Stomach smooth muscle (tissue), 2 donors: ENCODE measurements around the gene OR10Z1.

Experiments used
- H3K27ac ChIP-seq: one replicate; pipeline ENCODE4 v1.7.0; 2013; ENCODE audit warnings: mild to moderate bottlenecking, low read length, inconsistent platforms
- H3K27me3 ChIP-seq, 2 donors: one replicate each; pipeline ENCODE4 v1.7.0; 2013; ENCODE audit warnings: low read length in 2 of 2; ENCODE audit not compliant: insufficient read depth in 2 of 2, control insufficient read depth in 1 of 2
- H3K36me3 ChIP-seq, 2 donors: one replicate each; pipeline ENCODE4 v1.7.0; 2013; ENCODE audit warnings: low read length in 2 of 2; ENCODE audit not compliant: control insufficient read depth in 2 of 2, insufficient read depth in 2 of 2
- H3K4me1 ChIP-seq: one replicate; pipeline ENCODE4 v1.7.0; 2013; ENCODE audit warnings: low read length; ENCODE audit not compliant: control insufficient read depth, insufficient read depth
- H3K4me3 ChIP-seq, 2 donors: one replicate each; pipeline ENCODE4 v1.7.0; 2013; ENCODE audit warnings: low read length in 2 of 2
- H3K9ac ChIP-seq, 2 donors: one replicate each; pipeline ENCODE4 v1.7.0; 2013; ENCODE audit warnings: low read length in 2 of 2, mild to moderate bottlenecking in 1 of 2
- H3K9me3 ChIP-seq, 2 donors: one replicate each; pipeline ENCODE4 v1.7.0; 2013; ENCODE audit warnings: low read length in 2 of 2; ENCODE audit not compliant: control insufficient read depth in 2 of 2
- donor health status: healthy.
- donor health status: Pancreatic carcinoma.

The OR10Z1 gene

GRCh38 chr1:158607296-158607695, 2.2 kb downstream of the OR10Z1 start:
- no peaks in the 10 kb centered on the region for H3K36me3 ChIP-seq
- no peaks in the 10 kb centered on the region for H3K27me3 ChIP-seq
- no peak overlapping the region for H3K9ac ChIP-seq
- no peaks in the 10 kb centered on the region for H3K4me1 ChIP-seq
- no peak overlapping the region for H3K4me3 ChIP-seq
- H3K9me3 ChIP-seq, result no peaks in the 10 kb centered on the region
- no peak overlapping the region for H3K27ac ChIP-seq

- Histone ChIP-seq H3K27ac (no peak overlapping the region), H3K36me3 (no peaks in the 10 kb centered on the region), H3K9me3 (no peaks in the 10 kb centered on the region), H3K4me1 (no peaks in the 10 kb centered on the region), H3K4me3 (no peak overlapping the region), H3K27me3 (no peaks in the 10 kb centered on the region), H3K9ac (no peak overlapping the region)
Observed at GRCh38 chr1:158611916-158612315, 6.8 kb downstream of the OR10Z1 start.

- Histone ChIP-seq H3K27me3 (no peaks in the 10 kb centered on the region), H3K4me1 (no peaks in the 10 kb centered on the region), H3K9me3 (no peaks in the 10 kb centered on the region), H3K9ac (no peak overlapping the region), H3K4me3 (no peak overlapping the region), H3K36me3 (no peaks in the 10 kb centered on the region), H3K27ac (no peak overlapping the region)
Observed at GRCh38 chr1:158613764-158614163, 8.7 kb downstream of the OR10Z1 start.

- Histone ChIP-seq H3K4me3 (no peak overlapping the region), H3K36me3 (no peaks in the 10 kb centered on the region), H3K4me1 (no peaks in the 10 kb centered on the region), H3K27ac (no peak overlapping the region), H3K9ac (no peak overlapping the region), H3K9me3 (no peaks in the 10 kb centered on the region), H3K27me3 (no peaks in the 10 kb centered on the region)
Observed at GRCh38 chr1:158638146-158638545, 33.1 kb downstream of the OR10Z1 start.

- no peak overlapping the region for H3K27ac ChIP-seq
- no peak overlapping the region for H3K4me3 ChIP-seq
- H3K9ac ChIP-seq, result no peak overlapping the region
- no peaks in the 10 kb centered on the region for H3K27me3 ChIP-seq
- H3K36me3 ChIP-seq, result no peaks in the 10 kb centered on the region
- no peaks in the 10 kb centered on the region for H3K9me3 ChIP-seq
- no peaks in the 10 kb centered on the region for H3K4me1 ChIP-seq
Observed at GRCh38 chr1:158638904-158639303, 33.8 kb downstream of the OR10Z1 start.

GRCh38 chr1:158644449-158644848, 39.4 kb downstream of the OR10Z1 start:
- Histone ChIP-seq H3K4me1 (no peaks in the 10 kb centered on the region), H3K4me3 (no peak overlapping the region), H3K9ac (no peak overlapping the region), H3K27ac (no peak overlapping the region), H3K27me3 (no peaks in the 10 kb centered on the region), H3K36me3 (no peaks in the 10 kb centered on the region), H3K9me3 (no peaks in the 10 kb centered on the region)

GRCh38 chr1:158646465-158646864, 41.4 kb downstream of the OR10Z1 start:
- Histone ChIP-seq H3K9me3 (no peaks in the 10 kb centered on the region), H3K27me3 (no peaks in the 10 kb centered on the region), H3K27ac (no peak overlapping the region), H3K36me3 (no peaks in the 10 kb centered on the region), H3K4me3 (no peak overlapping the region), H3K9ac (no peak overlapping the region), H3K4me1 (no peaks in the 10 kb centered on the region)

GRCh38 chr1:158649052-158649451, 44.0 kb downstream of the OR10Z1 start:
- Histone ChIP-seq H3K27ac (no peak overlapping the region), H3K4me3 (no peak overlapping the region), H3K36me3 (no peaks in the 10 kb centered on the region), H3K27me3 (no peaks in the 10 kb centered on the region), H3K9me3 (no peaks in the 10 kb centered on the region), H3K9ac (no peak overlapping the region), H3K4me1 (no peaks in the 10 kb centered on the region)

GRCh38 chr1:158652721-158653334, 47.8 kb downstream of the OR10Z1 start:
- Histone ChIP-seq H3K4me1 (no peaks in the 10 kb centered on the region), H3K9me3 (no peaks in the 10 kb centered on the region), H3K27me3 (no peaks in the 10 kb centered on the region), H3K36me3 (no peaks in the 10 kb centered on the region), H3K4me3 (no peak overlapping the region), H3K27ac (no peak overlapping the region), H3K9ac (no peak overlapping the region)

- Histone ChIP-seq H3K27me3 (no peaks in the 10 kb centered on the region), H3K4me3 (no peak overlapping the region), H3K36me3 (no peaks in the 10 kb centered on the region), H3K27ac (no peak overlapping the region), H3K9ac (no peak overlapping the region), H3K9me3 (no peaks in the 10 kb centered on the region), H3K4me1 (no peaks in the 10 kb centered on the region)
Observed at GRCh38 chr1:158654086-158654485, 49.0 kb downstream of the OR10Z1 start.

GRCh38 chr1:158654571-158654970, 49.5 kb downstream of the OR10Z1 start:
- no peak overlapping the region for H3K27ac ChIP-seq
- H3K4me3 ChIP-seq, result no peak overlapping the region

More at GRCh38 chr1:158654571-158654970, 49.5 kb downstream of the OR10Z1 start:
- H3K9me3 ChIP-seq, result no peaks in the 10 kb centered on the region
- H3K27me3 ChIP-seq, result no peaks in the 10 kb centered on the region
- H3K36me3 ChIP-seq, result no peaks in the 10 kb centered on the region
- no peak overlapping the region for H3K9ac ChIP-seq
- no peaks in the 10 kb centered on the region for H3K4me1 ChIP-seq
